CD8-positive, alpha-beta memory T cell (primary cell): ENCODE measurements around the gene ARHGAP42. TPM values are rescaled to one million over a fixed set of nuclear protein-coding genes. Genes with fewer than 3 reads are reported as not detected.

Experiments
- CTCF ChIA-PET: fragments of 350-600 bp; sonication (Branson Sonifier 250); formaldehyde crosslinking; loops from one replicate; lab custom pipeline; 2021; ENCODE audit warnings: antibody characterized with exemption; lab: Charles Lee
- POLR2A ChIA-PET: fragments of 350-600 bp; sonication (Branson Sonifier 250); formaldehyde crosslinking; loops from one replicate; lab custom pipeline; 2021; ENCODE audit warnings: antibody characterized with exemption; lab: Charles Lee
- DNase-seq, 5 donors: peaks; one replicate each; pipeline versions ENCODE4 v3.0.0 to v3.0.0-alpha.2; 2020 to 2022; ENCODE audit warnings: mixed read lengths in 1 of 5
- H3K27ac ChIP-seq: one replicate; pipeline ENCODE4 v1.7.0; 2013; ENCODE audit warnings: low read depth, mild to moderate bottlenecking, low read length, moderate library complexity
- H3K27me3 ChIP-seq: 2 replicates; pipeline ENCODE4 v1.7.0; 2013; ENCODE audit warnings: low read length, mild to moderate bottlenecking; ENCODE audit not compliant: insufficient read depth, poor library complexity, severe bottlenecking
- H3K36me3 ChIP-seq: 2 replicates; pipeline ENCODE4 v1.7.0; 2013; ENCODE audit warnings: mild to moderate bottlenecking, low read length, moderate library complexity; ENCODE audit not compliant: insufficient read depth
- H3K4me1 ChIP-seq: 2 replicates; pipeline ENCODE4 v1.7.0; 2013; ENCODE audit warnings: mild to moderate bottlenecking, low read length, moderate library complexity; ENCODE audit not compliant: insufficient read depth
- H3K4me3 ChIP-seq: 2 replicates; pipeline ENCODE4 v1.7.0; 2013; ENCODE audit warnings: mild to moderate bottlenecking, low read length
- H3K9me3 ChIP-seq: 2 replicates; pipeline ENCODE4 v1.7.0; 2013; ENCODE audit warnings: mild to moderate bottlenecking, low read length
- H3K27ac Mint-ChIP-seq, 8 donors: one replicate each; pipeline ENCODE4 v1.8.0; 2020 to 2021; ENCODE audit warnings: mixed read lengths in 8 of 8, mild to moderate bottlenecking in 6 of 8, inconsistent platforms in 3 of 8, moderate library complexity in 3 of 8
- H3K27me3 Mint-ChIP-seq, 2 donors: one replicate each; pipeline ENCODE4 v1.8.0; 2020 to 2021; ENCODE audit warnings: mixed read lengths in 2 of 2, mild to moderate bottlenecking in 1 of 2, moderate library complexity in 1 of 2
- H3K36me3 Mint-ChIP-seq, 3 donors: one replicate each; pipeline ENCODE4 v1.8.0; 2020 to 2021; ENCODE audit warnings: mixed read lengths in 3 of 3, inconsistent platforms in 1 of 3, mild to moderate bottlenecking in 1 of 3
- H3K4me1 Mint-ChIP-seq, 3 donors: one replicate each; pipeline ENCODE4 v1.8.0; 2020 to 2021; ENCODE audit warnings: mixed read lengths in 3 of 3, inconsistent platforms in 1 of 3, mild to moderate bottlenecking in 1 of 3
- H3K4me3 Mint-ChIP-seq, 7 donors: one replicate each; pipeline ENCODE4 v1.8.0; 2020 to 2021; ENCODE audit warnings: mixed read lengths in 7 of 7, mild to moderate bottlenecking in 6 of 7, moderate library complexity in 4 of 7, inconsistent platforms in 2 of 7
- H3K9me3 Mint-ChIP-seq, 5 donors: one replicate each; pipeline ENCODE4 v1.8.0; 2020 to 2022; ENCODE audit warnings: mixed read lengths in 5 of 5, mild to moderate bottlenecking in 3 of 5, moderate library complexity in 2 of 5, inconsistent platforms in 1 of 5
- polyA plus RNA-seq: library from polyadenylated mRNA; unstranded; fragments of 300-500 nt; fragmentation: Illumina TruSeq; gene quantifications from one replicate; pipeline ENCODE4 v1.2.3, GENCODE V29; 2021
- total RNA-seq, 2 experiments: library from RNA; stranded (reverse); gene quantifications; one replicate each; pipeline ENCODE4 v1.2.3, GENCODE V29; 2021

The ARHGAP42 gene
- total and polyA plus RNA-seq, 3 experiments from 2014 or later = 0.07 to 0.18 (median 0.09) TPM

- no peaks in the 10 kb centered on the region for H3K36me3 Mint-ChIP-seq
- peaks cover 1 to 9% (median 4%) of the 10 kb centered on the region in 5 donors for H3K9me3 Mint-ChIP-seq
- POLR2A ChIA-PET = no interaction called here
- Histone ChIP-seq H3K9me3 (no peaks in the 10 kb centered on the region), H3K4me1 (no peaks in the 10 kb centered on the region), H3K4me3 (no peak overlapping the region), H3K27ac (no peak overlapping the region), H3K36me3 (no peaks in the 10 kb centered on the region), H3K27me3 (no peaks in the 10 kb centered on the region)
- CTCF ChIA-PET = no interaction called here
- H3K4me3 Mint-ChIP-seq = no peak overlapping the region
- H3K27ac Mint-ChIP-seq = no peak overlapping the region
- no peaks in the 10 kb centered on the region for H3K27me3 Mint-ChIP-seq
- no peaks in the 10 kb centered on the region for H3K4me1 Mint-ChIP-seq
- no peak for DNase-seq
Observed at GRCh38 chr11:100978442-100978841, 291.4 kb downstream of the ARHGAP42 start.

GRCh38 chr11:100978939-100979338 is 291.9 kb downstream of the ARHGAP42 start:
- Mint-ChIP-seq H3K27ac (no peak overlapping the region), H3K36me3 (no peaks in the 10 kb centered on the region), H3K27me3 (no peaks in the 10 kb centered on the region), H3K4me3 (no peak overlapping the region), H3K9me3 (peaks cover 0 to 6% (median 4%) of the 10 kb centered on the region in 5 donors), H3K4me1 (no peaks in the 10 kb centered on the region)
- Histone ChIP-seq H3K27ac (no peak overlapping the region), H3K36me3 (no peaks in the 10 kb centered on the region), H3K9me3 (no peaks in the 10 kb centered on the region), H3K4me3 (no peak overlapping the region), H3K27me3 (no peaks in the 10 kb centered on the region), H3K4me1 (no peaks in the 10 kb centered on the region)
- ChIA-PET POLR2A (no interaction called here), CTCF (no interaction called here)
- DNase-seq = no peak

- Mint-ChIP-seq H3K27ac (no peak overlapping the region), H3K36me3 (no peaks in the 10 kb centered on the region), H3K4me1 (no peaks in the 10 kb centered on the region), H3K27me3 (no peaks in the 10 kb centered on the region), H3K4me3 (no peak overlapping the region), H3K9me3 (peaks cover 0 to 4% (median 2%) of the 10 kb centered on the region in 5 donors)
- Histone ChIP-seq H3K4me3 (no peak overlapping the region), H3K27me3 (no peaks in the 10 kb centered on the region), H3K4me1 (no peaks in the 10 kb centered on the region), H3K36me3 (no peaks in the 10 kb centered on the region), H3K9me3 (no peaks in the 10 kb centered on the region), H3K27ac (no peak overlapping the region)
- POLR2A ChIA-PET = no interaction called here
- DNase-seq = no peak
- CTCF ChIA-PET = interaction anchor here (0.7 kb wide), 1 partner anchor 45 kb away, joined by 3 read pairs; no protein-coding TSS in a partner anchor
Observed at GRCh38 chr11:100980156-100980555, 293.1 kb downstream of the ARHGAP42 start.

GRCh38 chr11:100981196-100981824 is 294.2 kb downstream of the ARHGAP42 start:
- Mint-ChIP-seq H3K4me3 (no peak overlapping the region), H3K36me3 (no peaks in the 10 kb centered on the region), H3K27me3 (no peaks in the 10 kb centered on the region), H3K9me3 (peaks cover 1 to 8% (median 4%) of the 10 kb centered on the region in 5 donors), H3K27ac (no peak overlapping the region), H3K4me1 (no peaks in the 10 kb centered on the region)
- Histone ChIP-seq H3K27me3 (no peaks in the 10 kb centered on the region), H3K4me3 (no peak overlapping the region), H3K9me3 (no peaks in the 10 kb centered on the region), H3K27ac (no peak overlapping the region), H3K4me1 (no peaks in the 10 kb centered on the region), H3K36me3 (no peaks in the 10 kb centered on the region)
- CTCF ChIA-PET = no interaction called here
- POLR2A ChIA-PET = no interaction called here
- DNase-seq = no peak

GRCh38 chr11:100984668-100985067 is 297.6 kb downstream of the ARHGAP42 start:
- Mint-ChIP-seq H3K9me3 (peaks cover 0 to 11% (median 6%) of the 10 kb centered on the region in 5 donors), H3K4me3 (no peak overlapping the region), H3K27ac (no peak overlapping the region), H3K36me3 (no peaks in the 10 kb centered on the region), H3K4me1 (no peaks in the 10 kb centered on the region), H3K27me3 (no peaks in the 10 kb centered on the region)
- no peak for DNase-seq
- no peaks in the 10 kb centered on the region for H3K9me3 ChIP-seq
- no peaks in the 10 kb centered on the region for H3K27me3 ChIP-seq
- POLR2A ChIA-PET = no interaction called here
- no peak overlapping the region for H3K4me3 ChIP-seq
- CTCF ChIA-PET = no interaction called here
- no peaks in the 10 kb centered on the region for H3K36me3 ChIP-seq
- H3K27ac ChIP-seq = no peak overlapping the region
- H3K4me1 ChIP-seq = no peaks in the 10 kb centered on the region

GRCh38 chr11:100990931-100991330 is 303.8 kb downstream of the ARHGAP42 start:
- no peaks in the 10 kb centered on the region for H3K4me1 Mint-ChIP-seq
- Histone ChIP-seq H3K4me3 (no peak overlapping the region), H3K27me3 (no peaks in the 10 kb centered on the region), H3K27ac (no peak overlapping the region), H3K9me3 (no peaks in the 10 kb centered on the region), H3K36me3 (no peaks in the 10 kb centered on the region), H3K4me1 (no peaks in the 10 kb centered on the region)
- no peak for DNase-seq
- H3K4me3 Mint-ChIP-seq = no peak overlapping the region
- no peak overlapping the region for H3K27ac Mint-ChIP-seq
- no peaks in the 10 kb centered on the region for H3K36me3 Mint-ChIP-seq
- ChIA-PET CTCF (no interaction called here), POLR2A (no interaction called here)
- no peaks in the 10 kb centered on the region for H3K27me3 Mint-ChIP-seq
- peaks cover 0 to 7% (median 3%) of the 10 kb centered on the region in 5 donors for H3K9me3 Mint-ChIP-seq

- H3K36me3 Mint-ChIP-seq = no peaks in the 10 kb centered on the region
- ChIA-PET CTCF (no interaction called here), POLR2A (no interaction called here)
- H3K27me3 Mint-ChIP-seq = no peaks in the 10 kb centered on the region
- Histone ChIP-seq H3K27ac (no peak overlapping the region), H3K4me1 (no peaks in the 10 kb centered on the region), H3K36me3 (no peaks in the 10 kb centered on the region), H3K27me3 (no peaks in the 10 kb centered on the region), H3K9me3 (no peaks in the 10 kb centered on the region), H3K4me3 (no peak overlapping the region)
- no peak overlapping the region for H3K27ac Mint-ChIP-seq
- H3K4me3 Mint-ChIP-seq = no peak overlapping the region
- no peak for DNase-seq
- H3K9me3 Mint-ChIP-seq = peaks cover 0 to 3% (median 0%) of the 10 kb centered on the region in 5 donors
- no peaks in the 10 kb centered on the region for H3K4me1 Mint-ChIP-seq
Observed at GRCh38 chr11:100991541-100991940, 304.5 kb downstream of the ARHGAP42 start.

- no peaks in the 10 kb centered on the region for H3K4me1 ChIP-seq
- no peaks in the 10 kb centered on the region for H3K4me1 Mint-ChIP-seq
- H3K27me3 ChIP-seq = no peaks in the 10 kb centered on the region
- ChIA-PET CTCF (no interaction called here), POLR2A (no interaction called here)
- no peaks in the 10 kb centered on the region for H3K9me3 ChIP-seq
- no peak overlapping the region for H3K27ac ChIP-seq
- H3K27ac Mint-ChIP-seq = no peak overlapping the region
- H3K36me3 Mint-ChIP-seq = no peaks in the 10 kb centered on the region
- H3K36me3 ChIP-seq = no peaks in the 10 kb centered on the region
- H3K4me3 ChIP-seq = no peak overlapping the region
- DNase-seq = no peak
- no peak overlapping the region for H3K4me3 Mint-ChIP-seq
- peaks cover 3 to 16% (median 5%) of the 10 kb centered on the region in 5 donors for H3K9me3 Mint-ChIP-seq
- H3K27me3 Mint-ChIP-seq = no peaks in the 10 kb centered on the region
Observed at GRCh38 chr11:100994966-100995365, 307.9 kb downstream of the ARHGAP42 start.
